Measurements from ENCODE around the gene GPR35.

GPR35 gene

DNA sequence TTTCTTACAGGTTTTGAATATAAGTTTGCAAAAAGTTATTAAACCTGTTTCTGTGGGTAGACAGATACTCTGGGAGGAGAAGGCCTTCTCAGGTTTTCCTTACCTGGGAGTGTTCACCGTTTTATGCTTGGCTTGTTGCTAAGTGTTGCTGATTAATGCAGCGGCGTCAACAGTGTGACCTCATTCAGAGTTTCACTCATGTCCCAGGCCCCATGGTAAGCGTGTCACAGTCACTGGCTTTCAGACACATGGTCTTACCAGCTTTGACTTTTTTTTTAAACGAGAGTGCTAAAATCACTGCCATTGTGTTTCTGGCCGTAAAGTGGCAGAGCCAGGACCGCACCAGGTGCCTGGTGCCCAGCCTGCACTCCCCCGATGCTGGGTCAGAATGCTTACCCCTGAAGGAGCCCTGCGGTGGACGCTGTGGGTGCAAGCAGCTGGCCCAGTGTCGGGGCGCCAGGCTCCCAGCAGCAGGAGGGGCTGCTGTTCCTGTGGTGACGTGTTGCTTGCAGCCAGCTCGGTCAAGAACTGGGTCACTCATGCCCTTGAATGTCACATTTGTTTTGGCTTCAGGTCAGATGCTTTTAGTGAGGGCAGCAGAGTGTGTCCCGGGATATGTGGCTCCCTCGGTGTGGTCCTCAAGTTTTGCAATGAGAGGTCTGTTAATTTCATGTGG is 35.3 kb upstream of the GPR35 start:
- DNase-seq: no peak

DNA sequence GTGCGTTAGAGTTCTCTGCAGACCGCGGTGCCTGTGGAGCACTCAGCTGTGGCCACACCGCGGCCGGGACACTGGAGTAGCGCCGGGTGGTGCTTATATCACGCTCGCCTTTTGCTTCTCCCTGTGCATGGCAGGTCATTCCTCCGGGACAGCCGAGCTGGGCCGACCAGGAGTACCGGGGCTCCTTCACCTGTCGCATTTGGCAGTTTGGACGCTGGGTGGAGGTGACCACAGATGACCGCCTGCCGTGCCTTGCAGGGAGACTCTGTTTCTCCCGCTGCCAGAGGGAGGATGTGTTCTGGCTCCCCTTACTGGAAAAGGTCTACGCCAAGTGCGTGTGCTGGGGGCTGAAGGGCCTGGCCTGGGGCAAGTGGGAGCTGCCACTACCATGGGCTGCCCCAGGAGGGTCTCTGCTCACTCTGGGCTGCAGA is 34.6 kb upstream of the GPR35 start:
- no peak for DNase-seq

DNA sequence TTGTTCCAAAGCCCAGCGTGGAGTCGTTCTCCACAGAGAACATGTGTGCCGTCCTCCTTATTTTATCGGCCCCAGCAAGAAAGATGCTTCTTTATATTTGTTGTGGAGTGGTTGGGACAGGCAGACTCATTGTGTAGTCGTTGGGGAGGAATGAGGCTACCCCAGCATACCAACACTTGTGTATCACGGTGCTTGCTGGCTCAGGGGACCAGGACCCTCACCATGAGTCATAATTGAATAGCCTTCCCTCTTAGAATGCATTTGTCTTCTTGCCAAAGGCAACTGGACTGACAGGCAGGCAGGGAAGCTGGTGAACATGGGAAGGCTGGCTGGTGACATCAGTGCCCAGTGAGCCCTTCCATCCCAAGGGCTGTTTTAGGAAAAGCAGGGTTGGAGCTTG is 34.1 kb upstream of the GPR35 start:
- no peak for DNase-seq

DNA sequence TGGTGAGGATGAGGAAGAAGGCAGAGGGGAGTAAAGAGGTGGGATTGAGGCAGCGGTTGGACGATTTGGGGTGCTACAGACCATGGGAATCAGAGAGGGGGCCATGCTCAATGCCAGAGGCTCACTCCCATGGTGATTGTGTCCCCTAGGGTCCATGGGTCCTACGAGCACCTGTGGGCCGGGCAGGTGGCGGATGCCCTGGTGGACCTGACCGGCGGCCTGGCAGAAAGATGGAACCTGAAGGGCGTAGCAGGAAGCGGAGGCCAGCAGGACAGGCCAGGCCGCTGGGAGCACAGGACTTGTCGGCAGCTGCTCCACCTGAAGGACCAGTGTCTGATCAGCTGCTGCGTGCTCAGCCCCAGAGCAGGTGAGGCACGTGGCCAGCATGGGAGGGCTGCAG is 33.5 kb upstream of the GPR35 start:
- no peak for DNase-seq

DNA sequence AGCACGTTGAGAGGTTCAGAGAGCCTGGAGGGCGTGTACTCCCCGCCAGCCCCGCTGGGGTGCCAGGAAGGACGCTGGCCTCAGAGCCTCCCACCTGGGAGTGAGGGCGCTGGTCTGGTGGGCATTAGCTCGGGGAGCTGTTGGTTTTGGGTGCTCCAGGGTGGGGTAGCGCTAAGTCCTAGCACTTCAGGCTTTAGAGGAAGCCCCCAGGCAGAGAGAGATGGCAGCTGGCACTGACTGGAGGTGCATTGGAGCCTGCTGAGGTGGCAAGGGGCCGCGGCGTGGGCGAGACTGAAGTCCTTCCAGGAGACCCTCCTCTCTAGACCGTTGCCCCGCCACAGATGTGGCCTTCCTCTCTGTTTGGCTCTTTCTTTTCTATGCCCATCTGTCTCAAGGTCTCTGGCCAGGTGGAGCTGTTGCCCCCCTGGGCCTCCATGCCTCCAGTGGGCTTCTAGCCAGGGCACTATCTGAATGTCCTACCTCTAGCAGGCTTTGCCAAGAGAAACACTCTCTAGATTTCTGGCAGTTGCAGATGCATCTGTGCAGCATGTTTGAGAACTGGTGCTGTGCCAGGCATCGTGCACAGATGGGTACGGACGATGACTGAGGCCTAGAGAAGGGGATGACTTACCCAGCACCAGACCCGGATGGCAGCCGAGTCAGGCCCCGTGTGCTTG is 32.1 kb upstream of the GPR35 start:
- DNase-seq: no peak

DNA sequence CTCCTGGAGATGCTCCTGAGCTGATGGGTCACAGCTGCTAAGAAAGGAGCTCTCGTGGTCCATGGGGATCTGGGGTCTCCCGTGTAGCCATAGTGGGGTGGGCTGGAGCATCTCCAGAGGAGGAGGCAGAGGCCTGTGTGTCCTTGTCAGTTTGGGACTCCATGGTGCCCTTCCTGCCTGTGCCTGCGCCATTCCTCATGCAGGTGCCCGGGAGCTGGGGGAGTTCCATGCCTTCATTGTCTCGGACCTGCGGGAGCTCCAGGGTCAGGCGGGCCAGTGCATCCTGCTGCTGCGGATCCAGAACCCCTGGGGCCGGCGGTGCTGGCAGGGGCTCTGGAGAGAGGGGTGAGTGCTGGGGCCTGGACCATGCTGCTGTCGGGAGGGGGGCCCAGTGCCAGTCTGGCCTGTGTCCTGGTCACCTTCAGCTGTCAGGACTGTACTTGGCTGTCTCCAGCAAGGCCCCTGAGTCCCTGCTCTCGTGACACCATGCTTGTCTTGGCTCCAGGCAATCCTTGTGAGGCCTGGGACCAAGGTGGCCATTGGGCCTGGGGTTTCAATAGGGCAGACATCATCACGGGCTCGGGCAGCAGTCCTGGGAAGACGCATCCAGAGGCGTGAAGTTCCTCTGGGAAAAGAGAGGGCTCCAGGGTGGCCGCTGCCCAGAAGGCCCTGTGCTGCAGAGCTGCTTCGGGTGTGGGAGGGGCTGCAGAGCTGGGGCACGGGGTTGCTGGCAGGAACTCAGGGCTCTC is 31.4 kb upstream of the GPR35 start:
- no peak for DNase-seq

DNA sequence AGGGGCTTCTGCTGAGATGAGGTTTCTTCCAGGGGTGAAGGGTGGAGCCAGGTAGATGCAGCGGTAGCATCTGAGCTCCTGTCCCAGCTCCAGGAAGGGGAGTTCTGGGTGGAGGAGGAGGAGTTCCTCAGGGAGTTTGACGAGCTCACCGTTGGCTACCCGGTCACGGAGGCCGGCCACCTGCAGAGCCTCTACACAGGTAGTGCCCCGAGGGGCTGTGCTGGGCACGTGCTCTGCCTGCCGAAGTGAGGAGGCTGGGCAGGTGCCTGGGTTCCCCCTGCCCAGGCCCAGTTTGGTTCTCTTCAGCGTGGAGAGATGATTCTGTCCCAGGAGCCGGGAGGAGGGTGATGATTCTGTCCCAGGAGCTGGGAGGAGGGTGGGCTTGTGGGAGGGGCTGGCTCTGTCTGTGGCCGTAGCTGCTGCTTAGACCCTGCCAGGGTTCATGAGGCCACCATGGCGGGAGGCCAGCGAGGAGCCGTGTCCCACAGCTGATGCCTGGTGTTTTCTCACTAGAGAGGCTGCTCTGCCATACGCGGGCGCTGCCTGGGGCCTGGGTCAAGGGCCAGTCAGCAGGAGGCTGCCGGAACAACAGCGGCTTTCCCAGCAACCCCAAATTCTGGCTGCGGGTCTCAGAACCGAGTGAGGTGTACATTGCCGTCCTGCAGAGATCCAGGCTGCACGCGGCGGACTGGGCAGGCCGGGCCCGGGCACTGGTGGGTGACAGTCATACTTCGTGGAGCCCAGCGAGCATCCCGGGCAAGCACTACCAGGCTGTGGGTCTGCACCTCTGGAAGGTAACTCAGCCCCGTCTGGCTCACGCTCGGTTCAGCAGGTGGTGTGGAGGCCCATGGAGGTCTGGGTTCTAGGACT is 30.5 kb upstream of the GPR35 start:
- no peak for DNase-seq

DNA sequence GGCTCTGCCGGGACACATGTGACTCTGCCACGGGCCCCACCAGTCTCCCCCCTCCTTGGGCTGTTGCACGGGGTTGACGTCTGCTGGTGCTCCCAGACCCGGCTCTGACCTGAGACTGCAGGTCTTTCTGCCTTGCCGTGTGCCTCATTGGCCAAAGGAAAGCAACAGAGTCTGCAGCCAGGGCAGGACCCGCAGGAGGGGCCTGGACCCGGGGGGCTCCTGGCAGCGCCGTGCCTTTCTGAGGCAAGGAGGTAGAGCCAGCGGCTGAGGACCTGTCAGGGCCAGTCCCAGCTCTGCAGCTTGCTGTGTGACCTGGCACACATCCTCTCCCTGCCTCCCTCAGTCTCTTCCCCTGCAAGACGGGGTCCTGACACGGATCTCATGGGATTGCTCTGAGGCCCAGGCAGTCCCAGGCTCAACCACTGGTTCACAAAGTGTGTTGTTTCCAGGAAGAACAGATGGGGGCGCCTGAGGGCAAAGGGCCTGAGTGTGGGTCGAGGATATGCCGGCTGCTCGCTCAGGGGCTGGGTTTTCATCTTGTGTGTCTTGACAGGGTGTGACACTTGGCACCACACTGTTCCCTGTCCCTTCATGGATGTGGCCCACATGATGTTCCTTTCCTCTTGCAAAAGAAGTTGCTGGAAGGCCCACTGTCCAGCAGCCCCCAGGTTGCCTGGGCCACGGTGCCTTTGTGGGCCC is 29.8 kb upstream of the GPR35 start:
- DNase-seq: no peak

DNA sequence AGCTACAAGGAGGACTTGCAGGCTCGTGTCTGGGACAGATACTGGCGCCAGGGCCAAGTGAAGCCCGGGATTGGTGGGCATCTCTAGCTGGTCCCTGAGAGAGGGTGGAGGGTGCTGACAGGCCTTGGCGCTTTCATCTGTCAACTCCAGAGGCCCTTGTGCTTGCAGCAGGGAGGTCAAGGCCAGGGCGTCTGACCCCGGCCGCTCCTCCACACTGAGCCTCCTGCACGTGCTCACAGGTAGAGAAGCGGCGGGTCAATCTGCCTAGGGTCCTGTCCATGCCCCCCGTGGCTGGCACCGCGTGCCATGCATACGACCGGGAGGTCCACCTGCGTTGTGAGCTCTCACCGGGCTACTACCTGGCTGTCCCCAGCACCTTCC is 29.2 kb upstream of the GPR35 start:
- no peak for DNase-seq

DNA sequence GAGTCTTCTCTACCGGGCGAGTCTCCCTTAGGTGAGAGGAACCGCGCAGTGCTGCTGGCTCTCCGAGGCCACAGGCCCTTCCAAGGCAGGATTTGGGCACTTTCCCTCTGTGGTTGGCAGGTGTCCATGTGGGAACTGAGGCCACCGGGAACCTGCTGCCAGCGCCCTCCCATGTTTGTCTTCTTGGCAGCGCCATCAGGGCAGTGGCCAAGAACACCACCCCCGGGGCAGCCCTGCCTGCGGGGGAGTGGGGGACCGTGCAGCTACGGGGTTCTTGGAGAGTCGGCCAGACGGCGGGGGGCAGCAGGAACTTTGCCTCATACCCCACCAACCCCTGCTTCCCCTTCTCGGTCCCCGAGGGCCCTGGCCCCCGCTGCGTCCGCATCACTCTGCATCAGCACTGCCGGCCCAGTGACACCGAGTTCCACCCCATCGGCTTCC is 28.8 kb upstream of the GPR35 start:
- DNase-seq: no peak

DNA sequence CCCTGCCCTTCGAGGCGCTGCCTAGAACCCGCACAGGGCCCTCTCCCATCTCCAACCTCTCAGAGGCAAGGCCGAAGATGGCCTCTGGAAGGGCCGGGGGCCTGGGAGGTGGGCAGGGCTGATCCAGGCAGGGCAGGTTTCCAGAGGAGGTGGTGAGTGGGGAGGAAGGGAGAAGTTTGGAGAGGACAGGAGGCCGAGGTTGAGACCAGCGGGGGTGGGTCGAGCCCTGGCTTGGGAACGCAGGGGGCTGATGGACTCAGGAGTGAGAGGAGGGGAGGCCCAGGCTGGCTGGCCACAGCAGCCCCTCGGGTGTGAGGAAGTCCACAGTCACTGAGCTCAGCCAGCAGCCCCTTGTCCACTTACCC is 28.2 kb upstream of the GPR35 start:
- DNase-seq: no peak

DNA sequence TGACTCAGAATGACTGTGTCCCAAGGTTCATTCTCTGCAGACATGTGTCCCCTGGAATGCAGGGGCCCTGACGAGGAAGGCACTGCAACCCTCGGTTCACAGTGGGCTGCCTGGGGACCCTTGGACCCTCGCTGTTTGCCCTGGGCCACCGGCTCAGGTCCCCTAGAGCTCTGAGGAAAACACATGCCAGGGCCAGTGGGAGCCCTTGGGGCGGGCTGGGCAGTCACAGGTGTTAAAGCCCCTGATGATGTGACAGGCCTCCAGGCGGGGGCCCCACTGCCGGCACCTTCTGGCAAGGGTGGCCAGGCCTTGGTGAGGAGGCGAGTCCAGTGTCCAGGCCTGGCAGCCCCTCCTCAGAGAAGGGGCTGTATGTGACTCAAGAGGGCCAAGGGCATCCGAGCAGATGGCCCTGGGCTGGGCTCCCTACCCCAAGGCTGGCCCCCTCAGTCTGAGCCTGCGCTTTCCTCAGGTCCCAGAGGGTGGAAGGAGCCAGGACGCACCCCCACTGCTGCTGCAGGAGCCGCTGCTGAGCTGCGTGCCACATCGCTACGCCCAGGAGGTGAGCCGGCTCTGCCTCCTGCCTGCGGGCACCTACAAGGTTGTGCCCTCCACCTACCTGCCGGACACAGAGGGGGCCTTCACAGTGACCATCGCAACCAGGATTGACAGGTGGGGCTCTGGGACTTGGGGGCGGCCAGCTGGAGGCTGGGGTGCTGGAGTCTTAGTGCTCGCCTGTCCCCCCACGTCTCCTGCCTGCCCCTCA is 27.7 kb upstream of the GPR35 start:
- no peak for DNase-seq

DNA sequence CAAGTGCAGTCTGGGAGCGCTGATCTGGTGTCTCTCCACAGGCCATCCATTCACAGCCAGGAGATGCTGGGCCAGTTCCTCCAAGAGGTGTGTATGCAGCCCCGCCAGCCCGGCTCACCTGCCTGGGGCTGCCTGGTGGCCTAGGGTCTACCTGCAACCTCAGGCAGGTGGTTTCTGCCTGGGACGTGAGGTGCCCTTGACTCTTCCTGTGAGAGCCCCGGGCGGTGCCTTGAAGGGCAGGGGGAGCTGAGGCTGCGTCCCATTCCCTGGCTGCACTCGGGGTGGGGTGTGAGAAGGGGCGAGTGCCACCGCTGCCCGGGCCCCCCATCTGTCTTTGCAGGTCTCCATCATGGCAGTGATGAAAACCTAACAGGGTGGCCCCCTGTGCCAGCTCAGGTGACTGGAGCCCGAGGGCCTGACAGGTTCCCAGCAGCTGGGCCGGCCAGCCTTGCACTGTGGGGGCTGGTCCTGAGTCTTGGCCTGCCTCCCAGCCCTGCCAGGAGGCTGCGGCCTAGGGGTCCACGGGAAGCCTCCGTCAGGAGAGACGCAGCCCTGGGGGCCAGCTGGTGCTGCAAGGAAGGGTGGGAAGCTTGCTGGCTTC is 26.9 kb upstream of the GPR35 start:
- no peak for DNase-seq

DNA sequence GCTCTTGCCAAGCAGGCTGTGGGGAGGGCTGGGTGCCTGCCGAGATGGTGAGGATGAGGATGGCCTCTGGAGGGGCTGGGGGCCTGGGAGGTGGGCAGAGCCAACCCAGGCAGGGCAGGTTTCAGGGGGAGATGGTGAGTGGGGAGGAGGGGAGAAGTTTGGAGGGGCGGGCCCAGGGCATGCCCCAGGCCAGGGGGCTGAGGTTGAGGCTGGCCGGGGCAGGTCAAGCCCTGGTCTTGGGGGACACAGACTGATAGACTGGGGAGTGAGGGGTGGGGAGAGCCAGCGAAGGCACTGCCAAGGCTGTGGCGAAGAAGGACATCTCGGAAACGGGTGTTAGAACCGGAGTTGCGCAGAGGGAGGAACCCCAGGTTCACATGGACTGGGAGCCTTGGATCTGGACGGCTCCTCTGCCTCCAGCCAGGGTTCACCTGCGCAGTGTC is 26.1 kb upstream of the GPR35 start:
- DNase-seq: no peak

DNA sequence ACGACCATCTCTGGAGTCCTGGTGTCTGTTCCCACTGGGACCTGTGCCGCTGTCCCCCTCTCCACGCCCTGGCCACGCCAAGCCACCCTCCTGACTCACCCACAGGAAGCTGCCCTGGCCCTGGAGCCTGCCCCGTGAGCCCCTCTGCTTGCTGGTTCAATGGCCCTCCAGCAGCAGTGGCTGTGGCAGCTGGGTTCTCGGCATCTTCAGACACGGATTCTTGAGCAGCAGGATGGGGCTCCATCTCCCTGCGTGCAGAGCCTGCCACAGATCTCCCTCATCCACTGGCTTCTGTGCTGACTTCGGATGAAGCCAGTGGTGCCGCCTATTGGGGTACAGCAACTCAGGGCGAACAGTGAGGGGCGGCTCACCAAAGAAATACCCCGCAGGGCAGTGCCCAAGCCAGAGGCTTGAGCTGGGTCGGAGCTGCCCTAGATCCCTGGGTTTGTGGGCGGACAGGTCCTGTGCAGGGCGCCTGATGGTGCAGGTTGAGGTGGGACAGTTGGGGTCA is 24.8 kb upstream of the GPR35 start:
- DNase-seq: no peak

DNA sequence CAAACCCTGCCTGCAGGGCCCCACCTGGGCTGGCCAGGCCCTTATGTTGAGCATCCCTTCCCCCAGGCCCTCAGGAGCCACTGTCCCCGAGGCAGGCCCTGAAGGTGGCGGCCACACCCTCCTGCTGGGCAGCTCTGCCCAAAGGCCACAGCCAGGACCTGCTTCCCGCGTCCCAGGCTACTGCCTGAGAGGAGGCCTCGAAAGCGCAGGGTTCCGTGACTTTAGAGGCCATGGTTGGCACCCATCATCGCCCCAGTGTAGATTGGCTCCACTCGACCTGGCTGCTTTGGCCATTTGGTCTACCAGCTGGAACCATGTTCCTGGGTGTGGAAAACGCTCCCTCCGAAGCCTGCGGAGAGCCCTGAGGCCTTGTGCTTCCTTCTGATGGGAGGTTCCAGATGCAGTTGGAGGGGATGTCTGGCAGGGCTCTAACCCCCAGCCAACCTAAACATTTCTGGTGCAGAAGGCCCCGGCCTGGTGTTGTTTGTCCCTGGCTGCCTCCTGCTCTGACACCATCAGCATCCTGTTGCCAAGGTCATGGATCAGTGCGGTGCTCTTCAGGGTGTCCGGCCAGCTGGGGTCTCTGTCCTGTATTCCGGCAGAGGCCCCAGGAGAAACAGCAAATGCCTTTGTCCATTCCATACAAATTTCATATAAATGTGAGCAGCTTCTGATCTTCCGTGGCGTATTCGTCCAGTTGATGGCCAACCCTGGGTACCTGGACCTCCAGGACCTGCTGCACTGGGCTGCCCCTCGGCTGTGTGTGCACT is 24.0 kb upstream of the GPR35 start:
- DNase-seq: no peak

DNA sequence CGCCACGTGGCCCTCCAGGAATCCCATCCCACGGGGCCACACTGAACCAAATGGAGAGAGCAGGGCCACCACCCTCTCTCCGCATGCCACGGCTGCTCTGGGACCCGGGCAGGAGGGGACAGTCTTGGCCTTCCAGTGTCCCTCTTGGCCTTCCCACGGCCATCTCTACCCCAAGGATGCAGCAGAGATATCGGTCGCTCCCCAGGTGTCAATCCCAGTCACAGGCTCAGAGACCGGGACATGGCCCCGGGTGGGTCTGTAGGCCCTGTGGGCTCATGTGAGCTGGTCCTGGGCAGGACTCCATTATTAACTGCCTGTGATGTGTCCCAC is 23.5 kb upstream of the GPR35 start:
- DNase-seq: no peak

DNA sequence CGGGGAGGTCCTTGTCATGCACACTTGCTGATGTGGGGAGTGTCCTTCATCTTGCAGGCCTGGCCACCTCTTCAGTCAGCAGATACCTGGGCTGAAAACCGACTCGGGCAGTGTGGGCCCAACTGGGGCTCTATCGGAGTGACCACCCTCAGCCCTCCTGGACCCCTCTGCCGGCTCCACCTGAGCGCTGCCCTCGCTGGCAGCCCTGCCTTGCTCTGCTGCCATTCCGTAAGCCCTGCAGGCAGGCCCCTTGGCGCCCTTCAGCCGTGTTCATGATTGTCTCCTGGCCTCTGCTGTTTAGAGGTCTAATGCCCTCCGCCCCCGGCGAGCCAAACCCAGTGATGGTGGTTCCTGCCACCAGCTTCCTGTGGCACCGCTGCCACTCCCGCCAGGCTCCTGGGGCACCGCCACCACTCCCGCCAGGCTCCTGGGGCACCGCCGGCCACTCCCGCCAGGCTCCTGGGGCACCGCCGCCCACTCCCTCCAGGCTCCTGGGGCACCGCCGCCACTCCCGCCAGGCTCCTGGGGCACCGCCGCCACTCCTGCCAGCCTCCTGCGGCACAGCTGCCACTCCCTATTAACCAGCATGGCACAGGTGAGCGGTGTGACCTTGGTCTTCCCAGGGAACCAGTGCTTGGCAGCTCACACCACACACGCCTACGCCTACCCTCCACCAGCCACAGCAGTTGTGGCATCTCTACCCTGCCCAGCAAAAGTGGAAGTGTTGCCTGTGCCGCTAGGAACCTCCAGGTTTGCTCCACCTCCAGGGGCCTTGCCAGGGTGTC is 22.8 kb upstream of the GPR35 start:
- no peak for DNase-seq

DNA sequence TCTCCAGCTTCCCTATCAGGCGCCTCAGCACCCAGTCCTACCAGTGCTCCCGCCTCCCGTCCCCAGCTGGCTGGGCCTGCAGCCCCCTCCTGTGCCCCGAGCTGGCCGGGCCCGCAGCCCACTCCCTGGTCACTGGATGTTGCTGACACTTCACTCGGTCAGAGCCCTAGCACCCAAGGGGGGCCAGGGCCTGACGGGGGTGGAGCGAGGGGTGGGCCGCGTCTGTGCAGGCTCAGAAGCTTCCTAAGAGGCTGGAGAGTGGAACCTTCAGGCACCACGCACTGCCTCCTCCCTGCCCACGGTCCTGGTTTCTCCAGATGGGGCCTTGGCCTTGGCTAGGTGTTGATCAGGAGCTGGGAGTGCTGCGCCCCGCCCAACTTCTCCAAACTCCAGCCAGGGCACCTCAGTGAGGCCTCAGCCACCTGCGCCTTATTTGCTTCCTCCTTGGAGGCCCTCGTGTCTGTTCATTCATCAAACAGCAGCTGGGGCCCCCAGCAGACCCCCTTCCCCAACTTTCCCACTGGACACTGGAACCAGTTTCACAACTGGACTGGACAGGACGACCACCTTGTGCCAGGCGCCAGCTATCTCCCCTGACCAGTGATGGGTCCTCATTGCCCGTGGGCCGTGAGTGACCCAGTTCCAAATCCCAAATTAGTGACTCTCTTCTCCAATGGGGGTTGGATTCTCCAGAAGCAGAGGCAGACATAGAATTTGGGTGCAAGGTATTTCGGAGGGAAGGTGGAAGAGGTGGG is 22.0 kb upstream of the GPR35 start:
- DNase-seq: no peak

All from NCI-H187 (cell line).